GM19372 (cell line): ENCODE results near the gene PFKFB4.

Experiments used
- ATAC-seq: cut with Tn5 transposase; IDR thresholded peaks from one replicate; pipeline ENCODE4 v1.9.1; 2021; ENCODE audit warnings: mild to moderate bottlenecking, low read depth, moderate library complexity; ENCODE audit not compliant: unreplicated experiment

The PFKFB4 gene

DNA sequence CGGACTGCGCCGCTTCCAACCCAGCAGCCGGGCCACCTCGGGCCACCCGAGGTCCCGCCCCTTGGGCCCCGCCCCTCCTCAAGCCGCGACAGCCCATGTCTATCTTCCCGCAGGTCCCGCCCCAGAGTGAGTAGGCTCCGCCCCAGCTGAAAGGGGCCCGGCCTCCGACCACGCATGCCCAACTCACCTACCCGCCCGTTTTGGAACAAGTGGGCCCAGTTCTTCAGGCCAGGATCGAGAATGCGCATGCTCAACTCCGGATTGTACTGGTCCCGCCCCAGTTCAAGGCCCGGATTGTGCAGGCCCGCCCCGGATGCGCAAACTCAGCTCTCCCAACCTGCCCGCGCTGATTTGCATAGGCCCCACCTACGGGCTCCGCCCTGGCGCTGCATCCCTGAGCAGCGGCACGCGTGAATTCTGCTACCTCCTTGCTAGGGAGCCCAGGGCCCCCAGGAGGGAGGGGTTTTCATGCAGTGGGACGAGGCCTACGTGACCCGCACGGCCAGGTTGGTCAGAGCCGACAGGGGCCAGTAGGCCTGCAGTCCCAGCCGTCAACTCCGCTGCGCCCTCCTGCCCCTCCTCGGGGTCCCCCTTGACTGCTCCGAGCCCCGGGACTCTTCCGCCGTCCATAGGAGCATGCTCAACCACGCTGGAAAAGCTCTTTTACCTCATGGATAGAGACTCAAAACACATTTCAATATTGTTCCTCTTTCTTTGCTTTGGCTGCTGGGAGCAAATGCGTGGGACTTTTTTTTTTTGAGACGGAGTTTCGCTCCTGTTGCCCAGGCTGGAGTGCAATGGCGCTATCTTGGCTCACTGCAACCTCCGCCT, at the start of gene PFKFB4:
Gene PFKFB4 (minus strand): TSS at position 8 of the 831 bp plus-strand sequence. CDS start 26 bp downstream, outside the sequence.
- ATAC-seq = peak; percentile 80

- ATAC-seq = no peak
Measured at GRCh38 chr3:48601622-48601994, 45.0 kb upstream of the PFKFB4 start.

DNA sequence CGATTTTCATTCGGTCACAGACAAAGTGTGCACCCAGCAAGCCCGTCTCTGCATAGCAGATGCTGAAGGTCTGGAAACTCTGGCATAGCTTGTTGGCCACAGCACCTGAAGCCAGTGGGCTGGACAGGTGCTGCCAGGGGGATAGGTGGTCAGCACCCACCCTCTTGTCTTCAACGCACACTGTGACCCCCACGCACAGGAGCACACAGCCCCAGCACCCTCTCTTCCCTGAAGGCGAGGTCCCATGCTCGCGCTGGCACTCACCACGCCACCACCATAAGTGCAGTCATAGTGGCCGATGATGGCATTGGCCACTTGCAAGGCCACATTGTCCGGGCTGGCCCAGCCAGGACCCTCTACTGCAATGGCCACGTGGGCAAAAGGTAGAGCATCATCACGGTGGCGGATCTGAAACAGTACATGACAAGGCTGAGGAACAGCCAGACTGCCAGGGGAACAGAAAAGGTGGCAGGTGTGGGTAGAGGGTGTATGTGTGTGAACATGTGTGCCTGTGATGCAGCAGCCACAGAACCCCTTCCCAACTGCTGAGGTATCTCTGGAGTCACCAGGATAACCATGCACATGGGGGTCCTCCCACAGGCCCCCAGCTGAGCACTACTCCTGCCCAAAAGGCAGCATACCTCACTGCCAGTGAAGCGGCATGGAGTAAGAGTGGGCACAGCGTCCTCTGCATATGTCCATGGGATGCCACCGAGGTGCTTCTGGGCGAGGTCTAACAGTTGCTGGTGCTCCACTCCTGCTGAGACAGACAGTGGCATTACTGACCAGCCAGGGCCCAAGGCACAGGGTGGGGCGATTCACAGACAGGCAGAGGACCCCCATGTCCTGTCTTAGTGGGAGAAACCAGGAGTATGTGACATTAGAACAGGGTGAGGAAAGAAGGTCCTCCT, 44.4 kb upstream of the PFKFB4 start:
- no peak for ATAC-seq

DNA sequence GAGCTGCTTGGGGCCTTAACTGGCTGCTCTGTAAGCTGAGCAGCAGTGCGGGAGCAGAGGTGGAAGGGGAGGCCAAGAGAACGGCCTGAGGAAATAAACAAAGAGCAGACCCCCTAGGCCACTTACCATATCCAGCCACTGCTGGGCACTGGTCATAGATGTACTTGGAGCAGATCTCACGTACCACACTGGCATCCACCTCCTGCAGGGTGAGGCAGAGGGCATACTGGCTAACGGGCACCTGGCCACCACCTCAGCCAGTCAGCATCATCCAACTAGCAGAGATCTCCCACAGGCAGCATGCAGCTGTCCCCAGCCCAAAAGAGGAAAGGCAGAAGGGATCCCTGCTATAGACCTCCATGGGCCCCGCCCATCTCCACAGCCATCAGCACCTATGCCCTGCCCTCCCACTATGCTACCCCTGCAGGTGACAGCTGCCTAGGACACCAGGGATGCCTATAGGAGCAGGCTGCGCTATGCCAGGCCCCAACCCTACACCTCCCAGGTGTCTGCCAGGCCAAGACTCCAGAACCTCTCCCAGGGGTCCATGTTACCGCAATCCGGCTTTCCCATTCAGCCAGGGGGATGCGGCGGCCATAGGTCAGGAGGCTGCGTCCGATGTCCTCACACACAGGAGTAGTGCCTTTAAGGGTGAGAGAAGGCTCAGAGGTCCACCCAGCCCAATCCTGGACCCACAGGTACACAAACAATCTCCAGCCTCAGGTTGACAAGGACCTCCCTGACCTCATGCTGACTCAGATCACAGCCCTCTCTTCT, 43.1 kb upstream of the PFKFB4 start:
- no peak for ATAC-seq

DNA sequence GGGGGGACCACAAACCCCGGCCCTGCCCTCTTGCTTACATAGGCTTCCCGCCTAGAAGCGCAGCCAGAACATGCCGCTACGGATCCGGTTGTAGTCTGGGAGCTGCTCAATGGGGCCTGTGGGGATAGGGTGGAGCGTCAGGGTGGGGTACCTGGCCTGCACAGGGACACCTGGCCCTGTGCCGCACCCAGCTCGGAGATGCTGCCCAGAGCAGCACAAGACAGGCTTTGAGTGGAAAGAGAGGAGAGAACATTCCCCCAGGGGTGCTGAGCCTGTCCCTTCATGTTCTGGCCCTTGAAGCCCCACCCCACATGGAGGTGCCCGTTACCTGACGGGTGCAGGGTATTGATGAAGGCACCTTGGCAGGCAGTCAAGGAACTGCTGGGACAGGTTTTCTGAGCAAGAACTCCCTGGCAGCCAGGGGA, 42.5 kb upstream of the PFKFB4 start:
- ATAC-seq = no peak

- no peak for ATAC-seq
Measured at GRCh38 chr3:48598323-48599076, 41.9 kb upstream of the PFKFB4 start.

DNA sequence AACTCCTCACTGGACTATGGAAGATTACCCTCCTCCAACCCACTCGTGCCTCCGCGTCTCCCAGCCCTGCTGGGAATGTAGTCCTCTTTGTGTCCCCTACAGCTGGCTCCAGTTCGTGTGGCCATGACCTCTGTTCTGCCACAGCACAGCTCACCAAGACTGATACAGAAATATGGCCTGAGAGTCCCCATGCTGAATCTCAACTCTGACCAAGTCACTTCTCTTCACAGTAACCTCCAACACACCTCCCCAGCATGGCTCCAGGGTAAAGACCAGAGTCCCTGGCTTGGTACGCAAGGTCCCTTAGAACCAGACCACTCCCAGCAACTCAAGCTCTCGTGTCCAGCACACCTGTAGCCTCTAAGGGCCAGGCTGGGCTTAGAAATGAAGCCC, 40.8 kb upstream of the PFKFB4 start:
- ATAC-seq = no peak

GRCh38 chr3:48596676-48597407, 40.2 kb upstream of the PFKFB4 start:
- ATAC-seq = no peak

DNA sequence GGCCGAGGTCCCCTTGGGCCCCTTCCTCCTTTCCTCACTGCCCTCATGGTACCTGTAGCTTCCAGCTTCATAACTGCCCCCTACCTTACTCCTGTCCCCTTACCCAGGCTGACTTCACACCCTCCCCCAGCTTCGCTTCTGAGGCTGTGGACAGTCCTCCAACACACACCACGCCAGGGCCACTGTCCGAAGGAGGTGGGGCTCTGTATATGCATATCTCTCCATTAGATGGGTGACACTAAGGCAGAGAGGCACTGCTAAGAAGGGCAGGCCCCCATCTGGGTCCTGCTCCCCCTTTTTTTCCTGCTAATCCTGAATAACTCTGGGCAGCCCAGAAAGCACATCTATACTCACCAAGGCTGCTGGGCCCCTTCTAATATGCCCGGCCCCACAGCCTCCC, 39.6 kb upstream of the PFKFB4 start:
- ATAC-seq = no peak

DNA sequence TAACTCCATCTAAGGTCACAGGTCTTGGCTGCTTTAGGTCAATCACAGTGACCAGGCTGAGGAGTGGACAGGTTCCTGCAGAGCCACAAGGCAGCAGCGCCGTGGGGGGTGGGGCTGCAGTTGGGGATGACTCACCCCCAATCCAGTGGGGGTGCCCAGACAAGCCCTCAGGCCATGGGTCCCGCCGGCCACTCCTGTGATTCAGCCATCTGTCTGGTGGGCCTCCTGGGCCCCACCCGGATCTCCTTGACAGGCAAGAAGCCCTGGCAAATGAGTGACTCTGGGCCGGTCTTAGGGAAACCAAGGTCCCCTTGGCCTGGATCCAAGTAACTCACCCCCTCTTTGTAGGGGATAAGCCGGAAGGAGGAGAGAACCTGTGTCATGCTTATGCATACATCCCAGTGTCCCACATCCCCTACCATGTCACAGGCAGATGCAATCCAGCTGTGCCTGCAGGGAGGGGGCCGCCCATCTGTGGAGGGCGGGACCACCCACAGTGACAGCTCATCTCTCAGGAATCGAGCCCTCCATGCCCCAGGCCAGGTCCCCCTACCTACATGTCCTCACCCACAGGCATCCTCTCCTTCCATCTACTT, 39.0 kb upstream of the PFKFB4 start:
- no peak for ATAC-seq

- ATAC-seq = no peak
Measured at GRCh38 chr3:48595075-48595525, 38.5 kb upstream of the PFKFB4 start, which contains the start of gene COL7A1. Gene COL7A1 (minus strand): TSS chr3:48595329. CDS start chr3:48595159, 170 bp downstream.

DNA sequence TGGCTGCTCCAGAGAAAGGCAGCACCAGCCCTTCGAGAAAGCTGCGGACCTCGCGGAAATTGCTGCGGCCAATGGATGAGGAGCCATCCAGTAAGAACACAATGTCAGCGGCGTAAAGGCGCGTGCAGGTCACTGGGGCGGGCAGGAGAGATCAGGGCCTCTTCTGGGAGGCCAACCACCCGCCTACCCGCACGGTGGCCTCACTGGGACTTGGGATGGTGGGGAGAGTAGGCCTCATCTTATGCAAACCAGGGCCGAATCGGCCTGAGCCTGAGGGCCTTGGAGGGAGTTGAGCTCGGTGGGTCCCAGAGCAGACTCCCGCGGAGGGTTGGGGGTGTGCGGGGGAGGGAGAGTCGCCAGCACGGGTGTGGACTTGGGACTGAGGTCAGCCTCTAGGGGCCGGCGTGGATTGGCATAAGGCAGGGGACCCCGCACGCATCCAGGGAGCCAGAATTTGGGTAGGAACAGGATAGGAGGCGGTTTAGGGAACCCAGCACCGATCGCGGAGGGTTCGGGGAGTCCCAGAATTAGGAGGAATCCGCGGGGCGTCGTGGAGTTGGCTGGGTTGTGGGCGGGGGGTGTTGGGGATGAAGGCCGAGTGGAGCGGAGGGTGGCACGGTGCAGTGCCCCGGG, 37.9 kb upstream of the PFKFB4 start:
- no peak for ATAC-seq

DNA sequence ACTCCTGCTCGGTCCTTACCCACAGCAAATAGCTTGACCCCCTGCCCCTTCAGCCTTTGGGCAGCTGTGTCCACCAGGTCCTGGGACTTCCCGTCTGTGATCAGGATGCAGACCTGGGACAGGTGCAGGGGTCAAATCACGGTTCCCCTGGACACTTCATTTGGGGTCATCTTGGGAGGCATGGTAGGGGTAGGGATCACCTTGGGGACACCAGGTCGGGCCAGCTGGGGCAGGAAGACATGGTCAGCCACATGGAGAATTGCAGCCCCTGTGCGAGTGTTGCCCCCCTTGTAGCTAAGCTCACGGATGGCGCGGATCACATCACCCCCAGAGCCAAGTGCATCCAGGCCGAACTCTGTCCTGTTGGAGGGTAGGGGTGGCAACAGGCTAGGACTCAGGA, 36.7 kb upstream of the PFKFB4 start:
- no peak for ATAC-seq

GRCh38 chr3:48592519-48593087, 36.0 kb upstream of the PFKFB4 start:
- ATAC-seq = no peak

- ATAC-seq = no peak
Measured at GRCh38 chr3:48591886-48592518, 35.4 kb upstream of the PFKFB4 start.

DNA sequence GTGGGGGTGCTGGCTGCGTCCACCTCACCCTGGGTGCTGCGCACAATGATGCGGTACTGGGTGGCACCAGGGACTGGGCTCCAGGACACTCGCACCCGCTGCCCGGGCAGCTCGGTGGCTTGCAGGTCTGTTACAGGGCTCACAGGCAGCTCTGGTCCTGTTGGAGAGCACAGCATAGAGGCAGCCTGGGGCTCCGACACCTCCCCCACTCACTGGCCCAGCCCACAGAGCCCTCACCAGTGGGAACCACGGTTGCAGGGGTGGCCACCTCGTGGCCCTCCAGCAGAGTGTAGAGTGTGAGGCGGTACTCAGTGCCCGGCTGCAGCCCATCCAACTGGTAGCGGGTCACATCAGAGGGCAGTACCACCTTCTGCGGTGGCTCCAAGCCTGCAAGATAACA, 34.8 kb upstream of the PFKFB4 start:
- no peak for ATAC-seq

DNA sequence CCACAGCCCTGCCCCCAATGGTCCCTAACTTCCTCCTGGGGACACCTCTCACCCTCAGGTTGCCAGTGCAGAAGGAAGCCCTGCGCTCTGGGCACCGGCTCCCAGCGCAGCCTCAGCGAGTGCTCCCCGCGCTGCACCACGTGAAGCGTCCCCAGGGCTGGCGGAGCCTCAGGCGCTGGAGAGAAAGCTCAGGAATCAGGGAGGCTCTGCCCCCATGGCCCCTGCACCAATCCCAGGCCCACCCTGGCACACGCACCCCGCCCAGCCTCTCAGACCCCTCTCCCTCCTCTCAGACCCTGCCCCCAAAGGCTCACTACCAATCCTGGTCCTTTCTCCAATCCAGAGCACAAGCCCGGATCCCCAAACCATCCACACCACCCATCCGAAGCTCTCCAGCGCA, 31.6 kb upstream of the PFKFB4 start:
- ATAC-seq = no peak

- ATAC-seq = no peak
Measured at GRCh38 chr3:48587686-48588085, 31.1 kb upstream of the PFKFB4 start.
